B cell (primary cell): ENCODE measurements around the gene HSFX4. TPM values are rescaled to one million over a fixed set of nuclear protein-coding genes. Genes with fewer than 3 reads are reported as not detected.

Source experiments
- ATAC-seq: fragments of 200-7000 bp; cut with Tn5 transposase; one replicate; pipeline ENCODE4 v1.10.0; 2021; ENCODE audit warnings: low read depth, mild to moderate bottlenecking, moderate number of reproducible peaks, moderate library complexity
- CTCF ChIA-PET: fragments of 350-600 bp; sonication (Branson Sonifier 250); formaldehyde crosslinking; loops from one replicate; lab custom pipeline; 2021; ENCODE audit warnings: antibody characterized with exemption, inconsistent platforms; lab: Charles Lee
- POLR2A ChIA-PET: fragments of 350-600 bp; sonication (Branson Sonifier 250); formaldehyde crosslinking; loops from one replicate; lab custom pipeline; 2021; ENCODE audit warnings: antibody characterized with exemption; lab: Charles Lee
- DNase-seq: peaks from one replicate; pipeline ENCODE4 v3.0.0; 2013
- H2AFZ ChIP-seq: 2 replicates; pipeline ENCODE4 v1.6.1; 2012; ENCODE audit warnings: mild to moderate bottlenecking, low read depth, low read length; ENCODE audit not compliant: insufficient read depth, poor library complexity, severe bottlenecking
- H3K27ac ChIP-seq, 2 donors: 1 replicate in 1 of 2; 2 replicates in 1 of 2; pipeline ENCODE4 v1.5.1; 2012 to 2013; ENCODE audit warnings: low read length in 2 of 2, mild to moderate bottlenecking in 2 of 2, moderate library complexity in 1 of 2
- H3K27me3 ChIP-seq, 4 experiments: fragments of 200-600 bp in 1 of 4; sonication (generic) in 1 of 4; replicated peaks in 1 of 4; 1 replicate in 2 of 4; 2 replicates in 2 of 4; pipeline versions ENCODE4 v1.6.1 to v1.7.0; 2013 to 2016; ENCODE audit warnings: low read length in 3 of 4, mild to moderate bottlenecking in 2 of 4, mixed read lengths in 1 of 4, moderate library complexity in 1 of 4; ENCODE audit not compliant: insufficient read depth in 4 of 4, control insufficient read depth in 3 of 4; ENCODE audit errors: control extremely low read depth in 1 of 4
- H3K36me3 ChIP-seq, 2 experiments: replicated peaks in 1 of 2; 1 replicate in 1 of 2; 2 replicates in 1 of 2; pipeline versions ENCODE4 v1.6.1 to v1.7.1; 2013; ENCODE audit warnings: low read length in 1 of 2; ENCODE audit not compliant: insufficient read depth in 2 of 2, control insufficient read depth in 1 of 2; ENCODE audit errors: control extremely low read depth in 1 of 2, extremely low read depth in 1 of 2
- H3K4me1 ChIP-seq, 2 donors: fragments of 200-600 bp in 1 of 2; sonication (generic) in 1 of 2; 1 replicate in 1 of 2; 2 replicates in 1 of 2; pipeline versions ENCODE4 v1.5.1 to v1.6.1; 2013 to 2017; ENCODE audit warnings: low read length in 2 of 2; ENCODE audit not compliant: control insufficient read depth in 2 of 2, insufficient read depth in 2 of 2
- H3K4me2 ChIP-seq: replicated peaks from 2 replicates; pipeline ENCODE3; 2012; ENCODE audit warnings: mild to moderate bottlenecking, low read depth, low read length; ENCODE audit not compliant: poor library complexity, severe bottlenecking
- H3K4me3 ChIP-seq, 5 experiments: fragments of 200-600 bp in 1 of 5; sonication (generic) in 1 of 5; 1 replicate in 3 of 5; 2 replicates in 2 of 5; pipeline versions ENCODE4 v1.5.1 to v1.7.0; 2011 to 2016; ENCODE audit warnings: low read length in 4 of 5, mild to moderate bottlenecking in 4 of 5, low read depth in 2 of 5, control low read depth in 1 of 5, moderate library complexity in 1 of 5; ENCODE audit not compliant: insufficient read depth in 1 of 5; ENCODE audit errors: control extremely low read depth in 1 of 5, extremely low read depth in 1 of 5
- H3K79me2 ChIP-seq: fragments of 200-600 bp; sonication (generic); one replicate; pipeline ENCODE4 v1.6.0; 2016; ENCODE audit warnings: low read length; ENCODE audit not compliant: control insufficient read depth, insufficient read depth
- H3K9ac ChIP-seq: fragments of 200-600 bp; sonication (generic); 2 replicates; pipeline ENCODE4 v1.6.1; 2017; ENCODE audit warnings: mild to moderate bottlenecking, low read length, moderate library complexity
- H3K9me3 ChIP-seq, 3 donors: one replicate each; pipeline versions ENCODE4 v1.6.1 to v1.7.1; 2013; ENCODE audit warnings: low read length in 2 of 3; ENCODE audit not compliant: control insufficient read depth in 2 of 3, insufficient read depth in 1 of 3; ENCODE audit errors: control extremely low read depth in 1 of 3
- H4K20me1 ChIP-seq: 2 replicates; pipeline ENCODE4 v1.6.0; 2012; ENCODE audit warnings: mild to moderate bottlenecking, low read length; ENCODE audit not compliant: insufficient read depth, control insufficient read depth, poor library complexity, severe bottlenecking
- H3K27ac Mint-ChIP-seq: one replicate; pipeline ENCODE4 v1.8.0; 2021; ENCODE audit warnings: mixed read lengths
- H3K27me3 Mint-ChIP-seq: one replicate; pipeline ENCODE4 v1.8.0; 2021; ENCODE audit warnings: mixed read lengths
- H3K4me1 Mint-ChIP-seq: one replicate; pipeline ENCODE4 v1.8.0; 2021; ENCODE audit warnings: mixed read lengths
- H3K4me3 Mint-ChIP-seq: one replicate; pipeline ENCODE4 v1.8.0; 2021; ENCODE audit warnings: mixed read lengths
- H3K9me3 Mint-ChIP-seq: one replicate; pipeline ENCODE4 v1.8.0; 2022; ENCODE audit warnings: mixed read lengths; ENCODE audit not compliant: insufficient read depth
- EZH2 ChIP-seq: IDR thresholded peaks from 2 replicates; pipeline ENCODE4 v1.6.1; 2012; ENCODE audit warnings: borderline replicate concordance, low read depth, mild to moderate bottlenecking, moderate library complexity, low read length; ENCODE audit not compliant: insufficient read depth, poor library complexity, severe bottlenecking
- WGBS: methylation state at CpG from one replicate; pipeline ENCODE4 v1.1.5; 2013; ENCODE audit warnings: missing lambda C conversion rate; ENCODE audit not compliant: insufficient coverage; 5-methylcytosine and 5-hydroxymethylcytosine counted together
- intact Hi-C: fragments of 100-400 bp; cut with micrococcal nuclease; formaldehyde crosslinking; loops from one replicate; pipeline ENCODE4 v1.10.0; 2022
- polyA plus RNA-seq: library from polyadenylated mRNA; depleted of rRNA; stranded (reverse); fragments of >200 nt; gene quantifications from 2 replicates; pipeline ENCODE4 v1.2.3, GENCODE V29; 2012
- total RNA-seq, 2 donors: library from RNA; stranded (reverse); fragments of 120-200 nt in 1 of 2; gene quantifications; 1 replicate in 1 of 2; 2 replicates in 1 of 2; pipeline versions ENCODE4 v1.2.3 to v1.2.4, GENCODE V29; 2013 to 2022
- TF ChIP-seq, protein P1 (sequence below): fragments of 200-600 bp; IDR thresholded peaks from one replicate; pipeline ENCODE4 v1.8.0; 2022; ENCODE audit warnings: antibody characterized with exemption, mild to moderate bottlenecking

HSFX4 gene
- total and polyA plus RNA-seq, 2 donors (not counting 1 experiment from before 2014, with no cell fraction given): not detected

DNA sequence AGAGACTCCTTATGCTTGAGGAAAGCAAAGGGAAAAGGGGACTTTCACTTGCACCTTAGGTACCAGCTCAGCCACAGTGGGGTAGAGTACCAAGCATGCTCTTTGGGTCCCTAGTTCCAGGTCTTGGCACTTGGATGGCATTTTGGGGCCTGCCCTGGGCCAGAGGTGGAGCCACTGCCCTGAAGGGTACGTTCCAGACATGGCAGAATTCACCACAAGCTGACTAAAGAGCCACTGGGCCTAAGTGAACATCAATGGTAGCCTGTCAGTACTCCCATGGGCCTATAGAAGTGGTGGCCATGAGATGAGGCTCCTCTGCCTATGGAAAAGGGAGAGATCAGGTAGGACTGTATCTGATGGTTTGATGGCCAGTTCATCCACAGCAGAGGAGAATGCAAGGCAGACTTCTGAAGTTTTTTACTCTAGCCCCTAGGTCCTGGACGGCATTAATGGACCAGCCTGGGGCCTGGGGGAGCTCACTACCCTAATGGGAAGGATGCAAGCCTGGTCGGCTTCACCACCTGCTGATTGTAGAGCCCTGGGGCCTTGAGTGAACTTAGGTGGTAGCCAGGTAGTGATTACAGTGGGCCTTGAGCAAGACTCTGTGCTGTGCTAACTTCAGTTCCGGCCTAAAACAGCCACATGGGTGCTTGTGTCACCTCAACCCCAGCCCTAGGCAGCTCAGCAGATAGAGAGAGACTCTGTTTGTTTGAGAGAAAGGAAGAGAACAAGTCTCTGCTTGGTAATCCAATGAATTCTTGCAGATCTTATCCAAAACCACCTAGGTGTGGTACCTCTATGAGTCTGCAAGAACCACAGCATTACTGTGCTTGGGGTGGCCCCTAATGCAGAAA lies 19.8 kb upstream of the HSFX4 start:
- H3K36me3 ChIP-seq: no peaks in the 10 kb centered on the region
- no peak overlapping the region for H2AFZ ChIP-seq
- H3K9ac ChIP-seq: no peak overlapping the region
- no peaks in the 10 kb centered on the region for H3K9me3 ChIP-seq
- ChIA-PET POLR2A (no interaction called here), CTCF (no interaction called here)
- 89% methylated on average over 1 of the region's 4 CpGs for WGBS
- no peaks in the 10 kb centered on the region for H3K27me3 ChIP-seq
- no peaks in the 10 kb centered on the region for H3K79me2 ChIP-seq
- no peak overlapping the region for H3K27ac ChIP-seq
- Mint-ChIP-seq H3K27ac (no peak overlapping the region), H3K4me3 (no peak overlapping the region), H3K27me3 (no peaks in the 10 kb centered on the region), H3K4me1 (no peaks in the 10 kb centered on the region), H3K9me3 (no peaks in the 10 kb centered on the region)
- DNase-seq (no peak), ATAC-seq (no peak)
- no peaks in the 10 kb centered on the region for H4K20me1 ChIP-seq
- TF ChIP-seq, protein P1, sequence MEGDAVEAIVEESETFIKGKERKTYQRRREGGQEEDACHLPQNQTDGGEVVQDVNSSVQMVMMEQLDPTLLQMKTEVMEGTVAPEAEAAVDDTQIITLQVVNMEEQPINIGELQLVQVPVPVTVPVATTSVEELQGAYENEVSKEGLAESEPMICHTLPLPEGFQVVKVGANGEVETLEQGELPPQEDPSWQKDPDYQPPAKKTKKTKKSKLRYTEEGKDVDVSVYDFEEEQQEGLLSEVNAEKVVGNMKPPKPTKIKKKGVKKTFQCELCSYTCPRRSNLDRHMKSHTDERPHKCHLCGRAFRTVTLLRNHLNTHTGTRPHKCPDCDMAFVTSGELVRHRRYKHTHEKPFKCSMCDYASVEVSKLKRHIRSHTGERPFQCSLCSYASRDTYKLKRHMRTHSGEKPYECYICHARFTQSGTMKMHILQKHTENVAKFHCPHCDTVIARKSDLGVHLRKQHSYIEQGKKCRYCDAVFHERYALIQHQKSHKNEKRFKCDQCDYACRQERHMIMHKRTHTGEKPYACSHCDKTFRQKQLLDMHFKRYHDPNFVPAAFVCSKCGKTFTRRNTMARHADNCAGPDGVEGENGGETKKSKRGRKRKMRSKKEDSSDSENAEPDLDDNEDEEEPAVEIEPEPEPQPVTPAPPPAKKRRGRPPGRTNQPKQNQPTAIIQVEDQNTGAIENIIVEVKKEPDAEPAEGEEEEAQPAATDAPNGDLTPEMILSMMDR: no peak
- TF ChIP-seq EZH2: no peak
- H3K4me1 ChIP-seq: no peaks in the 10 kb centered on the region
- H3K4me3 ChIP-seq: no peak overlapping the region
- intact Hi-C loops: no loop called here
- no peak overlapping the region for H3K4me2 ChIP-seq

DNA sequence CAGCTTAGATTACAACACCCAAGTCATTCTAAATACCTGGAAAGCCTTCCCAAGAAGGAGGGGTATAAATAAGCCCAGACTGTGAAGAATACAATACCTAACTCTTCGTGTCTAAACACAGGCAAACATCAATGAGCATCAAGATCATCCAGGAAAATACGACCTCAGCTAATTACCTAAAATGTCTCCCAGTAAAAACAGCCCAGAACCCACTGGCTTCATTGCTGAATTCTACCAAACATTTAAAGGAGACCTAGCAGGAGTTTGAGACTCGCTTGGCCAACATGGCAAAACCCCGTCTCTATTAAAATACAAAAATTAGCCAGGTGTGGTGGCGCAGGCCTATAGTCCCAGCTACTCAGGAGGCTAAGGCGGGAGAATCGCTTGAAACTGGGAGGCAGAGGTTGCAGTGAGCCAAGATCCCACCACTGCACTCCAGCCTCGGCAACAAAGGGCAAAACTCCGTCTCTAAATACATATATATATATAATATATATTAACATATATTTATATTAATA lies 19.1 kb upstream of the HSFX4 start:
- Histone ChIP-seq H3K4me3 (no peak overlapping the region), H3K36me3 (no peaks in the 10 kb centered on the region), H3K9ac (no peak overlapping the region), H3K4me2 (no peak overlapping the region), H3K4me1 (no peaks in the 10 kb centered on the region), H4K20me1 (no peaks in the 10 kb centered on the region), H3K79me2 (no peaks in the 10 kb centered on the region), H3K9me3 (no peaks in the 10 kb centered on the region), H3K27ac (no peak overlapping the region), H2AFZ (no peak overlapping the region), H3K27me3 (no peaks in the 10 kb centered on the region)
- ChIA-PET CTCF (no interaction called here), POLR2A (no interaction called here)
- Mint-ChIP-seq H3K4me1 (no peaks in the 10 kb centered on the region), H3K27ac (no peak overlapping the region), H3K4me3 (no peak overlapping the region), H3K9me3 (no peaks in the 10 kb centered on the region), H3K27me3 (no peaks in the 10 kb centered on the region)
- TF ChIP-seq, protein P1: no peak
- TF ChIP-seq EZH2: no peak
- no peak for ATAC-seq
- no peak for DNase-seq
- intact Hi-C loops: no loop called here
- 100% methylated on average over 2 of the region's 9 CpGs for WGBS
